Measurements from ENCODE around the gene CD84. TPM values are rescaled to one million over a fixed set of nuclear protein-coding genes. Genes with fewer than 3 reads are reported as not detected.
"Not testable (repeated sequence)": the region's sequence is repeated elsewhere in the genome, so short reads cannot be mapped to it uniquely, and the experiment has no call there.

CD84 gene
- total RNA-seq, 4 donors from 2014 or later, result 1.8 to 4.1 (median 3.1) TPM

DNA sequence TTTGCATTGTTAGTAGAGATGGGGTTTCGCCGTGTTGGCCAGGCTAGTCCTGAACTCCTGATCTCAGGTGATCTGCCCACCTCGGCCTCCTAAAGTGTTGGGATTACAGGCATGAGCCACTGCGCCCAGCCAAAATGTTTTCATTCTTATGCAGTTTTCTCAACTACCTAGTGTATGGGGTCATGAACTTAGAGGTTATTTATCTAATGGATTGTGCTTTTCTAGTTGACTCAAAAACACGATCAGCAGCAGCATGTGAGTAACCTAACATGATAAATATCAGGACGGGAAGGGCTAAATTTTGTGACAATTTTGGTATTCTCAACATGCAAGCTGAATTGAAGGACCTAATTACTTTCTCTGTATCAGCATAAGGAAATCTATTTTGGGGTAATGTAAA is 9.2 kb upstream of the CD84 start:
- TF ChIP-seq POLR2A (IDR thresholded peaks at IDR 0.05), result no peak
- TF ChIP-seq, protein P1, sequence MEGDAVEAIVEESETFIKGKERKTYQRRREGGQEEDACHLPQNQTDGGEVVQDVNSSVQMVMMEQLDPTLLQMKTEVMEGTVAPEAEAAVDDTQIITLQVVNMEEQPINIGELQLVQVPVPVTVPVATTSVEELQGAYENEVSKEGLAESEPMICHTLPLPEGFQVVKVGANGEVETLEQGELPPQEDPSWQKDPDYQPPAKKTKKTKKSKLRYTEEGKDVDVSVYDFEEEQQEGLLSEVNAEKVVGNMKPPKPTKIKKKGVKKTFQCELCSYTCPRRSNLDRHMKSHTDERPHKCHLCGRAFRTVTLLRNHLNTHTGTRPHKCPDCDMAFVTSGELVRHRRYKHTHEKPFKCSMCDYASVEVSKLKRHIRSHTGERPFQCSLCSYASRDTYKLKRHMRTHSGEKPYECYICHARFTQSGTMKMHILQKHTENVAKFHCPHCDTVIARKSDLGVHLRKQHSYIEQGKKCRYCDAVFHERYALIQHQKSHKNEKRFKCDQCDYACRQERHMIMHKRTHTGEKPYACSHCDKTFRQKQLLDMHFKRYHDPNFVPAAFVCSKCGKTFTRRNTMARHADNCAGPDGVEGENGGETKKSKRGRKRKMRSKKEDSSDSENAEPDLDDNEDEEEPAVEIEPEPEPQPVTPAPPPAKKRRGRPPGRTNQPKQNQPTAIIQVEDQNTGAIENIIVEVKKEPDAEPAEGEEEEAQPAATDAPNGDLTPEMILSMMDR (IDR thresholded peaks at IDR 0.05), result no peak
- H3K9me3 ChIP-seq, result no peaks in the 10 kb centered on the region
- no peak overlapping the region for H3K27ac ChIP-seq
- DNase-seq, result no peak
- H3K4me1 ChIP-seq, result no peaks in the 10 kb centered on the region
- H3K36me3 ChIP-seq, result no peaks in the 10 kb centered on the region
- H3K4me3 ChIP-seq, result no peak overlapping the region
- no peaks in the 10 kb centered on the region for H3K27me3 ChIP-seq
- intact Hi-C loops (cut with DNase I; ENCODE audit: low total_unique reads), result no loop called here

DNA sequence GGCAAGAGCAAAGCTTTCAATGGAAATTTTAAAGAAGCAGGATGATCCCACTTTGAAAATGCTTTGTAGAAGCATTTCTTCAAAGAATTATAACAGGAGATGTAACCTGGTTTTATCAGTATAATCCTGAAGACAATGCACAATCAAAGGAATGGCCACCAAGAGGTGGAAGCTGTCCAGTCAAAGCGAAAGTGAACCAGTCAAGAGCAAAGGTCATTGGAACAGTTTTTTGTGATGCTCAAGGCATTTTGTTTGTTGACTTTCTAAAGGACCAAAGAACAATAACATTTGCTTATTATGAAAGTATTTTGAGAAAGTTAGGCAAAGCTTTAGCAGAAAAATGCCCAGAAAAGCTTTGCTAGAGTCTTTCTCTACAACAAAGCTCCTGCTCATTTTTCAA is 5.5 kb upstream of the CD84 start:
- H3K36me3 ChIP-seq, result no peaks in the 10 kb centered on the region
- intact Hi-C loops (cut with DNase I; ENCODE audit: low total_unique reads), result no loop called here
- no peak for DNase-seq
- no peaks in the 10 kb centered on the region for H3K9me3 ChIP-seq
- H3K4me1 ChIP-seq, result no peaks in the 10 kb centered on the region
- no peak for TF ChIP-seq POLR2A (IDR thresholded peaks at IDR 0.05)
- TF ChIP-seq, protein P1 (IDR thresholded peaks at IDR 0.05), result no peak
- H3K4me3 ChIP-seq, result no peak overlapping the region
- H3K27ac ChIP-seq, result no peak overlapping the region
- no peaks in the 10 kb centered on the region for H3K27me3 ChIP-seq

GRCh38 chr1:160582976-160583375 is 3.7 kb upstream of the CD84 start:
- H3K9me3 ChIP-seq; H3K4me3 ChIP-seq; H3K36me3 ChIP-seq; DNase-seq; H3K4me1 ChIP-seq; intact Hi-C loops (cut with DNase I; ENCODE audit: low total_unique reads); H3K27me3 ChIP-seq; H3K27ac ChIP-seq: not testable (repeated sequence)

DNA sequence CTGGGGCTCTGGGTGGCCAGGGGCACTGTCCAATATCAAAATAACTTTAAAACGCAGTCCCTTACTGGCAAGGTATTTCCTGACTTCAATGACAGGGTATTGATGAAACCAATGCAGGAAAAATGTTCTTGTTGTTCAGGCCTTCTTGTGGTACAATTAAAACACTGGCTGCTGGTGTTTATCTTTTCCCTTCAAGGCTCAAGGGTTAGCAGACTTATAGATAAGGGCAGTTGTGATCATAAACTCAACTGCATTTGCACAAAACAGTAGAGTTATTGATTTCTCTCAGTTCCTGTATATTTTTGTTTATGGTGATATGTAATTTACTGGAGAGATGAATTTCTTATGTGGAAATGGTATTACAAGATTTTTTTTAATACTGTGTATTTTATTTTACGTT is 2.7 kb upstream of the CD84 start:
- Histone ChIP-seq H3K27me3 (no peaks in the 10 kb centered on the region), H3K36me3 (no peaks in the 10 kb centered on the region), H3K4me1 (no peaks in the 10 kb centered on the region), H3K27ac (no peak overlapping the region), H3K4me3 (no peak overlapping the region), H3K9me3 (no peaks in the 10 kb centered on the region)
- TF ChIP-seq, protein P1 (IDR thresholded peaks at IDR 0.05), result no peak
- TF ChIP-seq POLR2A (IDR thresholded peaks at IDR 0.05), result no peak
- intact Hi-C loops (cut with DNase I; ENCODE audit: low total_unique reads), result no loop called here
- no peak for DNase-seq

DNA sequence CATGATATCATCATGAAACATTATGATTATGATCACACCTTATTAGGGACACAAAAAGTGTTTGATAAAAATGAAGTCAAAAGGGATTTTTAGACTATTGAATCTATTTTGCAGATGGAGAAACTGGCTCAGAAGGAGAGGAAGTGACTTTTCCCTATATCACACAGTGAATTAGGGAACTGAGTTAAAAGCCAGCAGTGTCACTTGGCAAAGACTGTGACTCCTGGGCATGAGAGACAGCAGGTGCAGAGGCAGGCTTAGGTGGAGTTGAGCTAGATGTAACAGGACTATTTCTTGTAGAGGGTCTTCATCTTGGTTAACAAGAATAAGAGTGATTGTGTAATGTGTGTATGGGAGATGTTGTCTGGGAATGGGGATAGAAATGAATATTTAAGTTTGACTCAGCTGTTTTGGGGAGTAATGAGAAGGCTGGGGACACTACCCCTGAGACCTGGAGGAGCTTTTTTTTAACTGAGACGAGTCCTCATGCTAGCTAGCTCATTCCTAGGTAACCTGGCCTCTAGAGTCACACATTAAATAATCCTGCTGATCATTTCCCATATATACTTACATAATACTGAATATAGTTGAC is 1.0 kb upstream of the CD84 start:
- Histone ChIP-seq H3K27ac (no peak overlapping the region), H3K4me3 (no peak overlapping the region), H3K36me3 (no peaks in the 10 kb centered on the region), H3K27me3 (no peaks in the 10 kb centered on the region), H3K4me1 (no peaks in the 10 kb centered on the region), H3K9me3 (no peaks in the 10 kb centered on the region)
- intact Hi-C loops (cut with DNase I; ENCODE audit: low total_unique reads), result no loop called here
- DNase-seq, result no peak
- TF ChIP-seq, protein P1 (IDR thresholded peaks at IDR 0.05), result no peak
- TF ChIP-seq POLR2A (IDR thresholded peaks at IDR 0.05), result no peak
